ENCODE results near the gene PREPL. TPM values are rescaled to one million over a fixed set of nuclear protein-coding genes. Genes with fewer than 3 reads are reported as not detected.

Gene PREPL
- total RNA-seq, 1 donor from 2014 or later: 38.4 TPM

DNA sequence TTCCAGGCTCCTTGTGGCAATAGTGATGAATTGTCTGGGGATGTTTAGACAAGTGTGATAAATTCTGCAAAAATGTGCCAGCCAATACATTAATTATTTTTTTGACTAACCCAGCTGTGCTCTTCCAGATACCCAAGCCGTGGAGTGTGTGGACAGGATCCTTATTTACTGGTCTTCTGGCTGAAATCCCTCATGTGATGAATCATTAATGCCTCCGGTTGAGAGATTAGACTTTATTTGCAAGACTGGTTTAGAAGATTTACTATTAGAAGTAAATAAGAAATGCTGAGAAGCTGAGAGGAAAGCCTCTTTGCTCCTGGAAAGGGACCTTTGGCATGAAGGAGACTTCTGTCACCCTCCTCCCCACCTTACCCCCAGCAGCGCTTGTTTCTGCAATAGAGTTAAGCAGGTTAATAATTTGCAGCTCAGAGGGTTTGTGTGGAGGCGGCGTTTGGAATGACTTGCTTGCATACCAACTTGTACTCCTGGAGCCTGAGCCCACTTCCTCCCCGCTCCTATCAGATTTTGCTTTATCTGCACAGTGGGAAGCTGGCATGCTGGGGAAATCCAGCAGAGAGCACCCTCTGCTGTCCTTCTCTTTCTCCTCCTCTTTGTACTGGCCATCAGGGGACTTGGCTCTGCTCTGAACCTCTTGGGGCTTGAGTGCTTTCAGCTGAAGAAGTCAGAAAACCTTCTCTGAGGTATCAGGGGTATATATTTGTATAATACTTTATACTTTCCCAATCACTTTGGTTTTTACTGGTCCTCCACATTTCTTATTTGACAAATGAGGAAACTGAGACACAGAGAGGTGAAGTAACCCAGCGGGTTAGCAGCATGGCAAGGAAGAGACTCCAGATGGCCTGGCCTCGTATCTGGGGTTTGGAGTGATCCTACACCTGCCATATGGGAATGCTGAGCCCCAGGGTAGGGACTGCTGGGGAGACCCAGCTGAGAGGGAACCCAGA lies 69.7 kb downstream of the PREPL start:
- no peaks in the 10 kb centered on the region for H3K4me1 Mint-ChIP-seq (ENCODE audit: low read depth, unreplicated experiment)
- H3K36me3 Mint-ChIP-seq (ENCODE audit: unreplicated experiment): no peaks in the 10 kb centered on the region
- H3K27me3 Mint-ChIP-seq (ENCODE audit: unreplicated experiment): peaks cover 2% of the 10 kb centered on the region
- H3K27ac Mint-ChIP-seq (ENCODE audit: unreplicated experiment): no peak overlapping the region
- no peak for TF ChIP-seq CTCF (IDR thresholded peaks at IDR 0.05; ENCODE audit: partially characterized antibody, unreplicated experiment)
- DNase-seq: no peak
- no peak overlapping the region for H3K4me3 Mint-ChIP-seq (ENCODE audit: unreplicated experiment)
- H3K9me3 Mint-ChIP-seq (ENCODE audit: unreplicated experiment): no peaks in the 10 kb centered on the region

GRCh38 chr2:44290261-44290660 lies 71.0 kb downstream of the PREPL start:
- no peaks in the 10 kb centered on the region for H3K4me1 Mint-ChIP-seq (ENCODE audit: low read depth, unreplicated experiment)
- H3K9me3 Mint-ChIP-seq (ENCODE audit: unreplicated experiment): no peaks in the 10 kb centered on the region
- DNase-seq: no peak
- H3K4me3 Mint-ChIP-seq (ENCODE audit: unreplicated experiment): no peak overlapping the region
- TF ChIP-seq CTCF (IDR thresholded peaks at IDR 0.05; ENCODE audit: partially characterized antibody, unreplicated experiment): no peak
- no peak overlapping the region for H3K27ac Mint-ChIP-seq (ENCODE audit: unreplicated experiment)
- peaks cover 2% of the 10 kb centered on the region for H3K27me3 Mint-ChIP-seq (ENCODE audit: unreplicated experiment)
- no peaks in the 10 kb centered on the region for H3K36me3 Mint-ChIP-seq (ENCODE audit: unreplicated experiment)

- no peak for TF ChIP-seq CTCF (IDR thresholded peaks at IDR 0.05; ENCODE audit: partially characterized antibody, unreplicated experiment)
- DNase-seq: no peak
- Mint-ChIP-seq H3K9me3 (ENCODE audit: unreplicated experiment) (no peaks in the 10 kb centered on the region), H3K27ac (ENCODE audit: unreplicated experiment) (peak overlapping the region; percentile 33), H3K36me3 (ENCODE audit: unreplicated experiment) (no peaks in the 10 kb centered on the region), H3K4me3 (ENCODE audit: unreplicated experiment) (no peak overlapping the region), H3K4me1 (ENCODE audit: low read depth, unreplicated experiment) (no peaks in the 10 kb centered on the region), H3K27me3 (ENCODE audit: unreplicated experiment) (peaks cover 2% of the 10 kb centered on the region)
Measured at GRCh38 chr2:44286884-44287638, 74.2 kb downstream of the PREPL start.

- no peaks in the 10 kb centered on the region for H3K4me1 Mint-ChIP-seq (ENCODE audit: low read depth, unreplicated experiment)
- no peaks in the 10 kb centered on the region for H3K9me3 Mint-ChIP-seq (ENCODE audit: unreplicated experiment)
- peak overlapping the region; percentile 33 for H3K27ac Mint-ChIP-seq (ENCODE audit: unreplicated experiment)
- no peaks in the 10 kb centered on the region for H3K36me3 Mint-ChIP-seq (ENCODE audit: unreplicated experiment)
- H3K27me3 Mint-ChIP-seq (ENCODE audit: unreplicated experiment): peaks cover 2% of the 10 kb centered on the region
- no peak overlapping the region for H3K4me3 Mint-ChIP-seq (ENCODE audit: unreplicated experiment)
- DNase-seq: no peak
- no peak for TF ChIP-seq CTCF (IDR thresholded peaks at IDR 0.05; ENCODE audit: partially characterized antibody, unreplicated experiment)
Measured at GRCh38 chr2:44286119-44286883, 75.0 kb downstream of the PREPL start.
